Uterus (tissue), 2 donors: ENCODE measurements around the gene ZFR.

ENCODE experiments used
- CTCF ChIP-seq, 4 experiments: fragments of 200-600 bp in 2 of 4; fragments of 450-650 bp in 2 of 4; sonication (generic) in 2 of 4; IDR thresholded peaks; one replicate each; pipeline ENCODE4 v1.5.1; 2016 to 2019; ENCODE audit warnings: antibody characterized with exemption in 4 of 4, mild to moderate bottlenecking in 2 of 4, moderate library complexity in 1 of 4
- POLR2A ChIP-seq, 2 donors: fragments of 450-650 bp; IDR thresholded peaks; one replicate each; pipeline ENCODE4 v1.6.1; 2016; ENCODE audit warnings: antibody characterized with exemption in 2 of 2, mild to moderate bottlenecking in 1 of 2, moderate library complexity in 1 of 2

DNA sequence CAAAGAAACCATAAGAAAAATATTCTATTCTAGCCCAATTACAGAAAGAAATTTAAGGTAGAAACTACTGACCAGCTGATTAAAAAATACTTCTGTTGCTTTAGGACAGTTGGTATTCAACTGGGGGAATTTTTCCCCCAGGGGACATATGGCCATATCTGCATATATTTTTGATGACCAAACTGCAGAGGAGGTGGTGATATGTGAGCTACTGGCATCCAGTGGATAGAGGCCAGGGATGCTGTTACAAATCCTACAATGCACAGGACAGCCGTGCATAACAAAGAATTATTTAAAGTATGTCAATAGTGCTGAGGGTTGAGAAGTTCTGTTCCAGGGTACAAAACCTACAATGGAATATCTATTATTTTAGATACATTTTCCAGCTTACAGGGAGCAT, 24.0 kb downstream of the ZFR start:
- no peak for TF ChIP-seq CTCF (IDR thresholded peaks at IDR 0.05)
- no peak for TF ChIP-seq POLR2A (IDR thresholded peaks at IDR 0.05)
